Parathyroid adenoma (tissue), 2 donors: ENCODE results near the gene C4orf36.

Source experiments
- H2AFZ ChIP-seq: fragments of 300-600 bp; sonication (generic); one replicate; pipeline ENCODE4 v1.7.0; 2017; ENCODE audit warnings: antibody characterized with exemption, mild to moderate bottlenecking
- H3K27ac ChIP-seq: fragments of 300-600 bp; sonication (generic); one replicate; pipeline ENCODE4 v1.7.0; 2017
- H3K27me3 ChIP-seq: fragments of 300-600 bp; sonication (generic); one replicate; pipeline ENCODE4 v1.7.0; 2017; ENCODE audit warnings: low read length; ENCODE audit not compliant: control insufficient read depth, insufficient read depth
- H3K36me3 ChIP-seq: fragments of 300-600 bp; sonication (generic); one replicate; pipeline ENCODE4 v1.7.0; 2017; ENCODE audit warnings: low read length; ENCODE audit not compliant: control insufficient read depth, insufficient read depth
- H3K4me1 ChIP-seq: fragments of 300-600 bp; sonication (generic); one replicate; pipeline ENCODE4 v1.7.0; 2017; ENCODE audit warnings: control low read depth
- H3K4me2 ChIP-seq: fragments of 300-600 bp; sonication (generic); one replicate; pipeline ENCODE4 v1.7.0; 2017; ENCODE audit warnings: low read length
- H3K4me3 ChIP-seq: fragments of 300-600 bp; sonication (generic); one replicate; pipeline ENCODE4 v1.7.0; 2017; ENCODE audit warnings: low read depth, low read length
- H3K79me2 ChIP-seq: fragments of 300-600 bp; sonication (generic); one replicate; pipeline ENCODE4 v1.7.0; 2017; ENCODE audit warnings: control low read depth
- H3K9ac ChIP-seq: fragments of 300-600 bp; sonication (generic); one replicate; pipeline ENCODE4 v1.7.0; 2017; ENCODE audit warnings: mild to moderate bottlenecking
- H3K9me3 ChIP-seq: fragments of 300-600 bp; sonication (generic); one replicate; pipeline ENCODE4 v1.7.0; 2017; ENCODE audit warnings: low read length; ENCODE audit not compliant: control insufficient read depth
- CTCF ChIP-seq: fragments of 300-600 bp; sonication (generic); IDR thresholded peaks from one replicate; pipeline ENCODE4 v1.7.0; 2017; ENCODE audit warnings: antibody characterized with exemption, mild to moderate bottlenecking
- donor health status: primary hyperparathyroidism.

C4orf36 gene

GRCh38 chr4:86891762-86892635, at the start of gene C4orf36:
TSS of gene C4orf36 (minus strand) at chr4:86892422. CDS start at chr4:86891520, 902 bp downstream.
- no peaks in the 10 kb centered on the region for H3K9me3 ChIP-seq
- H3K4me2 ChIP-seq: peak within 1 kb of the TSS; percentile 89
- peak within 1 kb of the TSS; percentile 67 for H3K9ac ChIP-seq
- H3K27ac ChIP-seq: peak within 1 kb of the TSS; percentile 74
- no peaks in the 10 kb centered on the region for H3K79me2 ChIP-seq
- no peaks in the 10 kb centered on the region for H3K27me3 ChIP-seq
- peak within 1 kb of the TSS; percentile 93 for H2AFZ ChIP-seq
- TF ChIP-seq CTCF: peak; percentile 8
- H3K36me3 ChIP-seq: no peaks in the 10 kb centered on the region
- no peaks in the 10 kb centered on the region for H3K4me1 ChIP-seq
- H3K4me3 ChIP-seq: peak within 1 kb of the TSS; percentile 68

DNA sequence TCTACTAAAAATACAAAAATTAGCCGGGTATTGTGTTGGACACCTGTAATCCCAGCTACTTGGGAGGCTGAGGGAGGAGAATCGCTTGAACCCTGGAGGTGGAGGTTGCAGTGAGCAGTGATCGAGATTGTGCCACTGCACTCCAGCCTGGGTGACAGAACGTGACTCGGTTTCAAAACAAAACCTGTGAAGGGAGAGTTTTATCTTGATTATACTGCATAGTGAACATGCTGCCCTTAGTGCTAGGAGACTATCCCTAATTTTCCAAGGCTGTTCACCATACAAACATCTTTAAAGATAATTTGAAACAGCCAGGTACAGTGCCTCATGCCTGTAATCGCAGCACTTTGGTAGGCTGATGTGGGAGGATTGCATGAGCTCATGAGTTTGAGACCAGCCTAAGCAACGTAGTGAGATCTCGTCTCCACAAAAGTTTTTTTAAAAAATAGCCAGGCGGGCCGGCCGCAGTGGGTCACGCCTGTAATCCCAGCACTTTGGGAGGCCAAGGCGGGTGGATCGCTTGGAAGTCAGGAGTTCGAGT, 48.8 kb upstream of the C4orf36 start:
- Histone ChIP-seq H3K9ac (no peak overlapping the region), H3K4me2 (no peak overlapping the region), H3K79me2 (peaks cover 2% of the 10 kb centered on the region), H3K27ac (no peak overlapping the region), H3K4me3 (no peak overlapping the region), H3K36me3 (no peaks in the 10 kb centered on the region), H3K9me3 (no peaks in the 10 kb centered on the region), H3K4me1 (peaks cover 5% of the 10 kb centered on the region), H2AFZ (no peak overlapping the region), H3K27me3 (no peaks in the 10 kb centered on the region)
- no peak for TF ChIP-seq CTCF

- H3K4me1 ChIP-seq: peaks cover 5% of the 10 kb centered on the region
- no peak overlapping the region for H3K9ac ChIP-seq
- H3K4me2 ChIP-seq: no peak overlapping the region
- peaks cover 2% of the 10 kb centered on the region for H3K79me2 ChIP-seq
- H3K36me3 ChIP-seq: no peaks in the 10 kb centered on the region
- H3K27me3 ChIP-seq: no peaks in the 10 kb centered on the region
- H3K9me3 ChIP-seq: no peaks in the 10 kb centered on the region
- H3K27ac ChIP-seq: no peak overlapping the region
- no peak for TF ChIP-seq CTCF
- H2AFZ ChIP-seq: no peak overlapping the region
- H3K4me3 ChIP-seq: no peak overlapping the region
These were observed 47.7 kb upstream of the C4orf36 start for GRCh38 chr4:86939729-86940575.

GRCh38 chr4:86938771-86939520, 46.7 kb upstream of the C4orf36 start:
- no peak for TF ChIP-seq CTCF
- H3K9me3 ChIP-seq: no peaks in the 10 kb centered on the region
- no peak overlapping the region for H3K9ac ChIP-seq
- H3K36me3 ChIP-seq: no peaks in the 10 kb centered on the region
- H3K4me1 ChIP-seq: peaks cover 5% of the 10 kb centered on the region
- no peak overlapping the region for H3K4me2 ChIP-seq
- H3K27me3 ChIP-seq: no peaks in the 10 kb centered on the region
- H2AFZ ChIP-seq: no peak overlapping the region
- H3K4me3 ChIP-seq: no peak overlapping the region
- peaks cover 2% of the 10 kb centered on the region for H3K79me2 ChIP-seq
- H3K27ac ChIP-seq: no peak overlapping the region
